ENCODE results near the gene TOR2A. TPM values are rescaled to one million over a fixed set of nuclear protein-coding genes. Genes with fewer than 3 reads are reported as not detected.

Gene TOR2A
- total and polyA plus RNA-seq, 8 donors, result 5.0 to 87.8 (median 11.1) TPM

DNA sequence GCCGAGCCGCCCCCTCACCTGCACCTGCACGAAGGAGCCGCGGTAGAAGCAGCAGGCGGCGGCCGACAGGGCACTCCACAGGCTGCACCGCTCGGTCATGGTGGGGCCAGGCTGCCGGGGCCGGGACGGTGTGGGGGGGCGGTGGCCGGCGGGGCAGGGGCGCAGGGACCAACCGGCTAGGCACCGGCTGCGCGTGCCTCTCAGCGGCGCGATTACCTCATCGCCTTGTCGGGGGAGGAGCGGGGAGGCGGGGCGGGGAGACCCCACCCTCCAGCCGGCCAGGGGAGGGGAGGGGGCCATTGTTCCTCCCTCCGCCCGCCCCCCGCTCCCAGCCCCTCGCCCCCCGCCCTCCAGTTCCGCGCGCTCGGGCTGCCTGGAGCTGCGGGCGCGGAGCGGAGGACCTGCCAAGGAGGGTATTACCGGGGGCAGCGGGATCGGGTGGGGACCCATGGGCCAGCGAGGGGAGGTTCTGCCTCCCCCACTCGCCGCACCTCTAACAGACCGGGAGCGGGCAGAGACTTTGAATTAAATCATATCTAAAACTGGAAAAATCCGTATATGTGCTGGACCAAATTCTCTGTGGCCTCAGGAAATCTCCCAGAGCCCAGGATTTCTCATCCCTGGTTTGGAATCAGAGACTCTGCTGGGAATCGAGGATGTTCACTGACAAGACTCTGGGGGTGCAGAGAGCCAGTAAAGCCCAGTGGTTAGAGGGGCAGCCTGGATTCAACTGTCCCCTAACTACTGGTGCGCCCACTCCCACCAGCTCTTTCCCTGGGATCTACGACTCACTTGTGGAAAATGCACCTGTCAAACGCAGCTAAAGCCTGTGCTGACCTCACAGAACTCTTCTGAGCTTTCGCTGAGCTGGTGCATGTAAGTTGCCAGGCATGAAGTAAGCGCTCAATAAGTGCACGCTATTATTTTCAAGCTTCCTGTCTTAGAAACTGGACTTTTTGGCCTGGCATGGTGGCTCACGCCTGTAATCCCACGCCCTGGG is 20.3 kb upstream of the TOR2A start:
- Histone ChIP-seq H3K9me3 (no peaks in the 10 kb centered on the region), H3K27me3 (peaks cover 8 to 65% (median 20%) of the 10 kb centered on the region in 3 donors), H3K27ac (peak overlapping the region in 2 of 5 donors; percentile 8 to 18), H3K4me1 (peaks cover 10 to 24% (median 18%) of the 10 kb centered on the region in 4 donors), H3K4me3 (peak overlapping the region in 2 of 4 donors; percentile 11 to 16), H3K36me3 (peaks cover 0 to 12% (median 8%) of the 10 kb centered on the region in 4 donors)
- intact Hi-C loops (cut with DNase I; ENCODE audit: low total_unique reads), result no loop called here
- WGBS, 5 donors, result 23 to 55% (median 34%) methylated on average over 18 to 61 of the region's 61 CpGs
- DNase-seq, result peak in 1 of 2 donors; percentile 80
- TF ChIP-seq, protein P1, sequence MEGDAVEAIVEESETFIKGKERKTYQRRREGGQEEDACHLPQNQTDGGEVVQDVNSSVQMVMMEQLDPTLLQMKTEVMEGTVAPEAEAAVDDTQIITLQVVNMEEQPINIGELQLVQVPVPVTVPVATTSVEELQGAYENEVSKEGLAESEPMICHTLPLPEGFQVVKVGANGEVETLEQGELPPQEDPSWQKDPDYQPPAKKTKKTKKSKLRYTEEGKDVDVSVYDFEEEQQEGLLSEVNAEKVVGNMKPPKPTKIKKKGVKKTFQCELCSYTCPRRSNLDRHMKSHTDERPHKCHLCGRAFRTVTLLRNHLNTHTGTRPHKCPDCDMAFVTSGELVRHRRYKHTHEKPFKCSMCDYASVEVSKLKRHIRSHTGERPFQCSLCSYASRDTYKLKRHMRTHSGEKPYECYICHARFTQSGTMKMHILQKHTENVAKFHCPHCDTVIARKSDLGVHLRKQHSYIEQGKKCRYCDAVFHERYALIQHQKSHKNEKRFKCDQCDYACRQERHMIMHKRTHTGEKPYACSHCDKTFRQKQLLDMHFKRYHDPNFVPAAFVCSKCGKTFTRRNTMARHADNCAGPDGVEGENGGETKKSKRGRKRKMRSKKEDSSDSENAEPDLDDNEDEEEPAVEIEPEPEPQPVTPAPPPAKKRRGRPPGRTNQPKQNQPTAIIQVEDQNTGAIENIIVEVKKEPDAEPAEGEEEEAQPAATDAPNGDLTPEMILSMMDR (IDR thresholded peaks at IDR 0.05), result no peak
- TF ChIP-seq EP300 (IDR thresholded peaks at IDR 0.05) (no peak), POLR2A (IDR thresholded peaks at IDR 0.05) (no peak)

GRCh38 chr9:127754099-127755060 is 19.3 kb upstream of the TOR2A start:
- Histone ChIP-seq H3K27me3 (peaks cover 8 to 69% (median 20%) of the 10 kb centered on the region in 3 donors), H3K4me3 (peak overlapping the region in 1 of 4 donors; percentile 16), H3K27ac (peak overlapping the region in 2 of 5 donors; percentile 8 to 18), H3K4me1 (peaks cover 10 to 24% (median 18%) of the 10 kb centered on the region in 4 donors), H3K36me3 (peaks cover 4 to 22% (median 12%) of the 10 kb centered on the region in 4 donors), H3K9me3 (no peaks in the 10 kb centered on the region)
- intact Hi-C loops (cut with DNase I; ENCODE audit: low total_unique reads), result no loop called here
- TF ChIP-seq POLR2A (IDR thresholded peaks at IDR 0.05) (no peak), POLR2AphosphoS5 (IDR thresholded peaks at IDR 0.05) (no peak), EP300 (IDR thresholded peaks at IDR 0.05) (no peak)
- TF ChIP-seq, protein P1 (IDR thresholded peaks at IDR 0.05), result no peak
- WGBS, 5 donors, result 17 to 51% (median 24%) methylated on average over 24 to 86 of the region's 86 CpGs
- DNase-seq, result peak in 1 of 2 donors; percentile 80

GRCh38 chr9:127753622-127754021 is 18.5 kb upstream of the TOR2A start:
- TF ChIP-seq, protein P1 (IDR thresholded peaks at IDR 0.05), result no peak
- TF ChIP-seq EP300 (IDR thresholded peaks at IDR 0.05) (no peak), POLR2A (IDR thresholded peaks at IDR 0.05) (no peak), POLR2AphosphoS5 (IDR thresholded peaks at IDR 0.05) (no peak)
- Histone ChIP-seq H3K9me3 (no peaks in the 10 kb centered on the region), H3K27ac (no peak overlapping the region), H3K4me1 (peaks cover 10 to 24% (median 17%) of the 10 kb centered on the region in 4 donors), H3K36me3 (peaks cover 4 to 29% (median 19%) of the 10 kb centered on the region in 4 donors), H3K27me3 (peaks cover 8 to 76% (median 20%) of the 10 kb centered on the region in 3 donors), H3K4me3 (no peak overlapping the region)
- DNase-seq, result no peak
- WGBS, 5 donors, result 50 to 65% (median 64%) methylated on average over 8 of the region's 8 CpGs
- intact Hi-C loops (cut with DNase I; ENCODE audit: low total_unique reads), result no loop called here

- DNase-seq, result no peak
- intact Hi-C loops (cut with DNase I; ENCODE audit: low total_unique reads), result no loop called here
- Histone ChIP-seq H3K4me1 (peaks cover 10 to 20% (median 15%) of the 10 kb centered on the region in 4 donors), H3K9me3 (no peaks in the 10 kb centered on the region), H3K27me3 (peaks cover 8 to 81% (median 20%) of the 10 kb centered on the region in 3 donors), H3K27ac (no peak overlapping the region), H3K4me3 (no peak overlapping the region), H3K36me3 (peaks cover 4 to 34% (median 23%) of the 10 kb centered on the region in 4 donors)
- 63 to 78% (median 65%) methylated on average over 8 of the region's 8 CpGs for WGBS, 5 donors
- TF ChIP-seq EP300 (IDR thresholded peaks at IDR 0.05) (no peak), POLR2A (IDR thresholded peaks at IDR 0.05) (no peak), POLR2AphosphoS5 (IDR thresholded peaks at IDR 0.05) (no peak)
- TF ChIP-seq, protein P1 (IDR thresholded peaks at IDR 0.05), result no peak
These were observed 18.1 kb upstream of the TOR2A start for GRCh38 chr9:127753148-127753547.
